HFF-Myc (cell line): ENCODE data around the gene IL24.
A peak's percentile ranks its signal among the peaks of the same experiment; 100 is the strongest.

ENCODE experiments used
- DNase-seq: peaks from one replicate; pipeline ENCODE4 v3.0.0-alpha.2; 2011; ENCODE audit warnings: low read depth; ENCODE audit errors: extremely low read depth
- H3K4me3 ChIP-seq: replicated peaks from 2 replicates; pipeline ENCODE4 v1.5.1; 2011; ENCODE audit warnings: low read depth, mild to moderate bottlenecking, control low read depth, low read length
- TF ChIP-seq, protein P1 (sequence below): IDR thresholded peaks from 2 replicates; pipeline ENCODE4 v1.5.1; 2012; ENCODE audit warnings: mild to moderate bottlenecking, low read depth, low read length, control low read depth; ENCODE audit errors: missing control alignments

The IL24 gene

DNA sequence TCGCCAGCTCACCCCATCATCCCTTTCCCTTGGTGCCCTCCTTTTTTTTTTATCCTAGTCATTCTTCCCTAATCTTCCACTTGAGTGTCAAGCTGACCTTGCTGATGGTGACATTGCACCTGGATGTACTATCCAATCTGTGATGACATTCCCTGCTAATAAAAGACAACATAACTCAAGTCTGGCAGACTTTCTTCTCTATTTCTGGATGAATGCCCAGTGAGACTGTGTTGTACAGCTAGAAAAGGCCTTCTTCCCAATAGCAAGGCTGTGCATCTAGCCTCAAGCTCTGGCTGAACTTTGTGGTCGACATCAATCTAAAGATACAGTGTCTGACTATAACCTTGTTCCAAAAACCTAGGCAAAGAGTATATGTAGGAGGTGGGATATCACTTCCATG is 6.4 kb downstream of the IL24 start:
- TF ChIP-seq, protein P1, sequence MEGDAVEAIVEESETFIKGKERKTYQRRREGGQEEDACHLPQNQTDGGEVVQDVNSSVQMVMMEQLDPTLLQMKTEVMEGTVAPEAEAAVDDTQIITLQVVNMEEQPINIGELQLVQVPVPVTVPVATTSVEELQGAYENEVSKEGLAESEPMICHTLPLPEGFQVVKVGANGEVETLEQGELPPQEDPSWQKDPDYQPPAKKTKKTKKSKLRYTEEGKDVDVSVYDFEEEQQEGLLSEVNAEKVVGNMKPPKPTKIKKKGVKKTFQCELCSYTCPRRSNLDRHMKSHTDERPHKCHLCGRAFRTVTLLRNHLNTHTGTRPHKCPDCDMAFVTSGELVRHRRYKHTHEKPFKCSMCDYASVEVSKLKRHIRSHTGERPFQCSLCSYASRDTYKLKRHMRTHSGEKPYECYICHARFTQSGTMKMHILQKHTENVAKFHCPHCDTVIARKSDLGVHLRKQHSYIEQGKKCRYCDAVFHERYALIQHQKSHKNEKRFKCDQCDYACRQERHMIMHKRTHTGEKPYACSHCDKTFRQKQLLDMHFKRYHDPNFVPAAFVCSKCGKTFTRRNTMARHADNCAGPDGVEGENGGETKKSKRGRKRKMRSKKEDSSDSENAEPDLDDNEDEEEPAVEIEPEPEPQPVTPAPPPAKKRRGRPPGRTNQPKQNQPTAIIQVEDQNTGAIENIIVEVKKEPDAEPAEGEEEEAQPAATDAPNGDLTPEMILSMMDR: no peak
- H3K4me3 ChIP-seq: no peak overlapping the region
- no peak for DNase-seq

DNA sequence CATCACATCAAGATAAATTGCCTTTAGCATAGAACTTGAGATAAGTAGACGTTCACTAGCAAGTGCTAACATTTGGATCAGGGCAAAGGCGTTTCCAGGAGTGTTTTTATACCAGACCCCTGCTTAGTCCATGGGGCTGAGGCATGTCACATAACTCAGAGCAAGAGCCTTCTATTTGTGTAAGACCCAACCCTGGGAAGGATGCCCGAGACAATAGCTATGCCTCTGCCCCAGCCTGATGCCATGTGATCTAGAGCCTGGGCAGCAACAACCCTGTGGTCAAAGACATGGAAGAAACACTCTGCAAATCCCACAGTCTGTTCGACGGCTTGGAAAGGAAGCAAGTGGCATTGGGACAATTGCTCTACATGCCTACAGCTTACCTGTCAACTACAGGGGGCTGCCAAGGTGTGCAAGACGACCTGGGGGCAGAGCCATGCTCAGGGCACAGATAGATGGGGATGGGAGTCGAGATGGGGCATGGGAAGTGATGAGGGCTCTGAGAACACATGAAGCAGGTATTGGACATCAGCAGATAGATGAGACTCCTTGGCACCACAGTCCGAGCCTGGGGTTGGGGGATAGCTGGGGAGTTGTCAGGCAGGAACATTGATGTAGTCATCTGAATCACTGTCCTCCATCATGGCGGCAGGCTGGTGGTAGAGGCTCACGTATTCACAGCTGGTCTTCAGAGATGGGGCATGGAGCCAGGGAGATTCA is 7.3 kb downstream of the IL24 start:
- H3K4me3 ChIP-seq: no peak overlapping the region
- TF ChIP-seq, protein P1: no peak

DNA sequence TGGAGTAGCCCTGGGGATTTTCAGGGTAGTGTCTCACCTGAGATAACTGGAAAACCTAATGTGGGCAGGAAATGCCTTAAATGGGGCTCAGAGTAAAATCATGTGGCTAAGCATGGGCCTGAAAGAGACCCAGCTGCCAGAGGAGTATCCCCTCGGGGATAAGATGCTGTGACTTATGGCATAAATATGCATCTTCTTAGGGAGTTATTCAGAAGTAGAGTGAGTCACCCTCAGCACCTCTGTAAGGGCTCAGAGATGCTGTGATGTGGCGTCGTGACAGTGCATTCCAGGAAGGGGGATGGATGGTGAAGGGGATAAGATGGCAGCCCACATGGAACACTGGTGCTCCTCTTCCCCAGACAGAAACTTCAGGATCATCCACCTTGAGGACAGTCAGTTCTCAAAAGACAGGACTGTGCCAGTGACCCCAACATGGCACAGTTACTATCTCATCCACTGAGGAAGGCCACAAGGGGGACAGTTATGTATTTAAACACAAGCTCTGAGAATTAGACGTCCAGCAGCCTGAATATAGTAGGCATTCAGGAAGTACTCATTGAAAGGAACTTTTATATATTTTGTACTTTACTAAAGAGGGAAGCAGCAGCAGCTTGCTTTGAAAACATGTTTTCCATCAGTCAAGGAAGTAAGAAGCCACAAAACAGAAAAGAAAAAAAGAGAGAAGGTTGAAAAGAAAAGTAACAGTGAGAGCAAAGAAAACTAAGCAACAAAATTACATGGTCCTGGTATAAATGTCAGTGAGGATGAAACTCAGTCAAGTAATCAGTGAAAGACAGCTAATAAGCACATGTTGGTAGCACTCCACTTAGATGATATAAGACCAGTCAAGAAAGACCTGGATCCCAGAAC is 8.3 kb downstream of the IL24 start:
- TF ChIP-seq, protein P1: no peak
- no peak overlapping the region for H3K4me3 ChIP-seq
- DNase-seq: peak; percentile 82

More for the DNA sequence above, 7.3 kb downstream of the IL24 start:
- no peak for DNase-seq

DNA sequence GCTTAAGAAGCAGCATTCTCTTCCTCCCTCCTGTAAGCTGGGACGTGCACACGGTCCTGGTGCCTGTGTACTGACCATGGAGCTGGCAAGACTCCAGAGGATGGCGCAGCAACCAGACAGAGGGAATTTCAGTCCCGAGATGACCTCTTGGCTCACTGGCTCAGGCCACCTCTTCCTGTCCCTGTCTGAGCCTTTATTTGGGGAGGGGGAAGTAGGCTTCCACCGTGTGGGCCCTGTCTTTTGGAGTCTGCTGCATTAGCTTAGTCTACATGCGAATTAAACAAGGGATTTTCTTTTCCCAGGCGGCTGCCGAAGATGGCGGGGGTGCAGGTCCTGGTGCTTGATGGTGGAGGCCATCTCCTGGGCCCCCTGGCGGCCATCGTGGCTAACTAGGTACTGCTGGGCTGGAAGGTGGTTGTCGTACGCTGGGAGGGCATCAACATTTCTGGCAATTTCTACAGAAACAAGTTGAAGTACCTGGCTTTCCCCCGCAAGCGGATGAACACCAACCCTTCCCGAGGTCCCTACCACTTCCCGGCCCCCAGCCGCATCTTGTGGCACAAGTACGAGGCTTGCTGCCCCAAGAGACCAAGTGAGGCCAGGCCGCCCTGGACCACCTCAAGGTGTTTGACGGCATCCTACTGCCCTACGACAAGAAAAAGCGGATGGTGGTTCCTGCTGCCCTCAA is 10.2 kb downstream of the IL24 start:
- H3K4me3 ChIP-seq: no peak overlapping the region
- TF ChIP-seq, protein P1: peak; percentile 38
- DNase-seq: no peak

DNA sequence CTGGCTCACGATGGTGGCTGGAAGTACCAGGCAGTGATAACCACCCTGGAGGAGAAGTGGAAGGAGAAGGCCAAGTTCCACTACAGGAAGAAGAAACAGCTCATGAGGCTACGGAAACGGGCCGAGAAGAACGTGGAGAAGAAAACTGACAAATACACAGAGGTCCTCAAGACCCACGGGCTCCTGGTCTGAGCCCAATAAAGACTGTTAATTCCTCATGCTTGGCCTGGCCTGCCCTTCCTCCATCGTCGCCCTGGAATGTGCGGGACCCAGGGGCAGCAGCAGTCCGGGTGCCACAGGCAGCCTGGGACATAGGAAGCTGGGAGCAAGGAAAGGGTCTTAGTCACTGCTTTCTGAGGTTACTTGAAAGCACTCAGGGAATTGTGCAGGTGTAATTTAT is 10.8 kb downstream of the IL24 start:
- TF ChIP-seq, protein P1: no peak
- H3K4me3 ChIP-seq: no peak overlapping the region
- DNase-seq: no peak

DNA sequence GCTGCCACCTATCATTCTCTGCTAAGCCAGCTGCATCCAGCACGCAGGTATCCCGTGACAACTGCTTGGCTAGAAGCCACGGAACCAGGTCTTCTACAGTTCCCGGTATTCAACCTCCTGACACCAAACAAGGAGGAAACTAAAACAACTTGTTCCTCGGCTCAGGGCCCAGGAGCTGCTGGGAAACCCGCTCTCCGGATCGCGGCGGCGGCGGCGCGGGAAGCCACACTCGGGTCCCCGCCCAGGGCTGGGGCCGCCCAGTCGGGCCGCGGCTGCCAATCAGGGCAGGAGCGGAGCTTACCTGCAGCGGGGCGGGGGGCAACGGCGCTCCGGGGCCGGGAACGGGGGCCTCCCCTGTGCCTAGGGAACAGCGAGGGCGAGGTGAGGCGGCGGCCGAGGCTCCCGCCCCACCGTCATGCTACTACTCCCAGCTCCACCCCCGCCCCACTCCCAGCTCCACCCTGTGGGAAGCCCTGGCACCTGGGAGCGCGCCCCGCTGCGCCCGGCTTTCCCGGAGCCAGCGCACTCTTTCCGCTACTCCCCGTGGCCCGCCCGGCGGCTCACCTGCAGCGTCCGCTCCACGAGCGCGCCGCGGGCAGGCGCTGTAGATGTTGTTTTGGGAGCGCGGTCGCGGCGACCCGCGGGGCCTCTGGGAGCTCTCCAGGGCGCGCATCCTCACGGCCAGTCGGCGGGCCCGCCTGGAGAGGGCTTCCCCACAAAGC is 12.1 kb downstream of the IL24 start:
- peak overlapping the region; percentile 49 for H3K4me3 ChIP-seq
- DNase-seq: no peak
- TF ChIP-seq, protein P1: no peak
